ENCODE data around the gene TNFRSF13B.
A peak's percentile ranks its signal among the peaks of the same experiment; 100 is the strongest.

Gene TNFRSF13B

GRCh38 chr17:16937431-16937830 is 34.5 kb downstream of the TNFRSF13B start:
- Histone ChIP-seq H4K20me1 (ENCODE audit: insufficient read depth, low read length) (peaks cover 49% of the 10 kb centered on the region), H3K27me3 (ENCODE audit: low read depth, low read length) (no peaks in the 10 kb centered on the region), H3K79me2 (ENCODE audit: low read length) (peaks cover 30% of the 10 kb centered on the region), H3K4me1 (ENCODE audit: low read length) (peaks cover 10% of the 10 kb centered on the region), H3K9me3 (ENCODE audit: insufficient read depth, low read length) (no peaks in the 10 kb centered on the region), H3K4me3 (ENCODE audit: low read length) (no peak overlapping the region), H3K9ac (ENCODE audit: low read length) (no peak overlapping the region), H2AFZ (ENCODE audit: low read depth, low read length) (no peak overlapping the region), H3K36me3 (replicated peaks; ENCODE audit: low read depth, low read length) (peaks cover 40% of the 10 kb centered on the region), H3K4me2 (ENCODE audit: low read length) (no peak overlapping the region), H3K27ac (ENCODE audit: low read length) (no peak overlapping the region)
- TF ChIP-seq CTCF (IDR thresholded peaks at IDR 0.05; ENCODE audit: low read depth, low read length), result no peak

GRCh38 chr17:16936536-16937310 is 35.2 kb downstream of the TNFRSF13B start:
- Histone ChIP-seq H3K79me2 (ENCODE audit: low read length) (peaks cover 23% of the 10 kb centered on the region), H3K27ac (ENCODE audit: low read length) (no peak overlapping the region), H4K20me1 (ENCODE audit: insufficient read depth, low read length) (peaks cover 41% of the 10 kb centered on the region), H3K4me2 (ENCODE audit: low read length) (no peak overlapping the region), H3K9ac (ENCODE audit: low read length) (no peak overlapping the region), H3K36me3 (replicated peaks; ENCODE audit: low read depth, low read length) (peaks cover 33% of the 10 kb centered on the region), H2AFZ (ENCODE audit: low read depth, low read length) (no peak overlapping the region), H3K4me3 (ENCODE audit: low read length) (no peak overlapping the region), H3K4me1 (ENCODE audit: low read length) (peaks cover 10% of the 10 kb centered on the region), H3K27me3 (ENCODE audit: low read depth, low read length) (no peaks in the 10 kb centered on the region), H3K9me3 (ENCODE audit: insufficient read depth, low read length) (no peaks in the 10 kb centered on the region)
- TF ChIP-seq EZH2phosphoT487 (IDR thresholded peaks at IDR 0.05; ENCODE audit: low read depth) (no peak), CTCF (IDR thresholded peaks at IDR 0.05; ENCODE audit: low read depth, low read length) (no peak)

GRCh38 chr17:16935786-16936185 is 36.1 kb downstream of the TNFRSF13B start:
- Histone ChIP-seq H2AFZ (ENCODE audit: low read depth, low read length) (no peak overlapping the region), H3K27me3 (ENCODE audit: low read depth, low read length) (no peaks in the 10 kb centered on the region)

More at GRCh38 chr17:16935786-16936185, 36.1 kb downstream of the TNFRSF13B start:
- Histone ChIP-seq H3K9me3 (ENCODE audit: insufficient read depth, low read length) (no peaks in the 10 kb centered on the region), H3K4me2 (ENCODE audit: low read length) (no peak overlapping the region), H3K27ac (ENCODE audit: low read length) (peak overlapping the region; percentile 42), H4K20me1 (ENCODE audit: insufficient read depth, low read length) (peaks cover 32% of the 10 kb centered on the region), H3K36me3 (replicated peaks; ENCODE audit: low read depth, low read length) (peaks cover 25% of the 10 kb centered on the region), H3K79me2 (ENCODE audit: low read length) (peaks cover 14% of the 10 kb centered on the region), H3K9ac (ENCODE audit: low read length) (no peak overlapping the region), H3K4me3 (ENCODE audit: low read length) (no peak overlapping the region), H3K4me1 (ENCODE audit: low read length) (peaks cover 10% of the 10 kb centered on the region)
- TF ChIP-seq CTCF (IDR thresholded peaks at IDR 0.05; ENCODE audit: low read depth, low read length), result no peak
- no peak for TF ChIP-seq EZH2phosphoT487 (IDR thresholded peaks at IDR 0.05; ENCODE audit: low read depth)

All from OCI-LY3 (cell line).